K562 (cell line): ENCODE data around the gene PLCB4. TPM values are rescaled to one million over a fixed set of nuclear protein-coding genes. Genes with fewer than 3 reads are reported as not detected.

Experiments used
- ATAC-seq: fragments of 200-7000 bp; cut with Tn5 transposase; 3 replicates; pipeline ENCODE4 v1.9.1; 2020; ENCODE audit warnings: moderate library complexity
- BruUV-seq: library from RNA; stranded (reverse); fragments of 400-500 nt; replicated peaks from 2 replicates; lab custom pipeline; 2021; lab: Mats Ljungman, UMichigan
- CTCF ChIA-PET: fragments of 300-600 bp; formaldehyde crosslinking; extraction: SDS; loops from one replicate; lab custom pipeline; 2021; ENCODE audit warnings: low intra/inter-chr PET ratio; lab: Yijun Ruan, JAX
- POLR2A ChIA-PET: fragments of 300-600, 350-650 bp; sonication (Branson Sonifier 250); formaldehyde crosslinking; extraction: SDS; loops from one replicate; lab custom pipeline; 2021; ENCODE audit warnings: antibody characterized with exemption, inconsistent platforms; lab: Yijun Ruan, JAX
- DNase-seq, 4 experiments: peaks; one replicate each; pipeline versions ENCODE4 v3.0.0 to v3.0.0-alpha.2; 2011 to 2018; ENCODE audit warnings: low spot score in 3 of 4, mixed read lengths in 3 of 4; ENCODE audit errors: extremely low read depth in 1 of 4
- FAIRE-seq: peaks from 2 replicates; lab custom pipeline; 2011; peaks lifted over from hg19 to GRCh38; lab: Jason Lieb, UNC
- H2AFZ ChIP-seq: 2 replicates; pipeline ENCODE4 v1.6.0; 2011; ENCODE audit warnings: low read depth, low read length, control low read depth, inconsistent platforms
- H3K27ac ChIP-seq: fragments of 200-600 bp; 3 replicates; pipeline ENCODE4 v1.8.0; 2011; ENCODE audit warnings: low read depth, mild to moderate bottlenecking, control low read depth, inconsistent platforms, low read length, moderate library complexity, mixed read lengths; ENCODE audit errors: extremely low read depth
- H3K27me3 ChIP-seq, 2 experiments: fragments of 300-600 bp in 1 of 2; 2 replicates in 1 of 2; 3 replicates in 1 of 2; pipeline versions ENCODE4 v1.6.0 to v1.8.0; 2011; ENCODE audit warnings: inconsistent platforms in 2 of 2, low read length in 2 of 2, mild to moderate bottlenecking in 1 of 2, mixed read lengths in 1 of 2, moderate library complexity in 1 of 2; ENCODE audit not compliant: control insufficient read depth in 2 of 2, insufficient read depth in 2 of 2
- H3K36me3 ChIP-seq: fragments of 300-600 bp; 3 replicates; pipeline ENCODE4 v1.8.0; 2011; ENCODE audit warnings: mild to moderate bottlenecking, low read length, inconsistent platforms; ENCODE audit not compliant: control insufficient read depth, insufficient read depth
- H3K4me1 ChIP-seq, 2 experiments: fragments of 200-600 bp in 1 of 2; replicated peaks in 1 of 2; 2 replicates in 1 of 2; 3 replicates in 1 of 2; pipeline versions ENCODE4 v1.5.1 to v1.8.0; 2011; ENCODE audit warnings: inconsistent platforms in 2 of 2, low read length in 2 of 2, mild to moderate bottlenecking in 1 of 2, mixed read lengths in 1 of 2, moderate library complexity in 1 of 2; ENCODE audit not compliant: control insufficient read depth in 2 of 2, insufficient read depth in 2 of 2
- H3K4me2 ChIP-seq: 2 replicates; pipeline ENCODE4 v1.6.1; 2011; ENCODE audit warnings: low read length, control low read depth, inconsistent platforms, mixed read lengths; ENCODE audit not compliant: insufficient read depth
- H3K4me3 ChIP-seq: fragments of 200-600 bp; sonication (generic), shearing (Covaris generic); 2 replicates; pipeline ENCODE4 v1.5.1; 2016; ENCODE audit warnings: control low read depth, inconsistent platforms
- H3K79me2 ChIP-seq: fragments of 200-600 bp; 3 replicates; pipeline ENCODE4 v1.8.0; 2011; ENCODE audit warnings: low read length, inconsistent platforms; ENCODE audit not compliant: control insufficient read depth, insufficient read depth
- H3K9ac ChIP-seq, 2 experiments: 2 replicates each; pipeline versions ENCODE4 v1.6.0 to v1.6.1; 2011; ENCODE audit warnings: low read depth in 2 of 2, low read length in 2 of 2, control low read depth in 1 of 2, inconsistent platforms in 1 of 2, mild to moderate bottlenecking in 1 of 2, mixed read lengths in 1 of 2; ENCODE audit not compliant: insufficient read depth in 1 of 2
- H3K9me1 ChIP-seq: one replicate; pipeline ENCODE4 v1.6.0; 2011; ENCODE audit warnings: inconsistent platforms, mild to moderate bottlenecking, low read length, moderate library complexity; ENCODE audit not compliant: control insufficient read depth, insufficient read depth
- H3K9me3 ChIP-seq: replicated peaks from 2 replicates; pipeline ENCODE4 v1.5.1; 2011; ENCODE audit warnings: low read depth, low read length, inconsistent platforms; ENCODE audit not compliant: control insufficient read depth, insufficient read depth
- H4K20me1 ChIP-seq: replicated peaks from 2 replicates; pipeline ENCODE4 v1.6.1; 2011; ENCODE audit warnings: low read length, inconsistent platforms, mixed read lengths; ENCODE audit not compliant: control insufficient read depth, insufficient read depth
- ARID2 ChIP-seq: fragments of 450-650 bp; IDR thresholded peaks from 2 replicates; pipeline ENCODE4 v1.6.1; 2017; ENCODE audit warnings: antibody characterized with exemption, mild to moderate bottlenecking
- GTF2B ChIP-seq: IDR thresholded peaks from 2 replicates; pipeline ENCODE4 v1.6.1; 2011; ENCODE audit not compliant: insufficient read length; ENCODE audit errors: extremely low read depth
- HDAC6 ChIP-seq: IDR thresholded peaks from 2 replicates; pipeline ENCODE4 v1.6.1; 2012; ENCODE audit warnings: low read depth, mild to moderate bottlenecking, control low read depth, inconsistent platforms, low read length, moderate library complexity
- KLF10 ChIP-seq: fragments of 250-450 bp; sonication (Bioruptor Pico); IDR thresholded peaks from 2 replicates; pipeline ENCODE4 v1.6.1; 2021; ENCODE audit warnings: matching md5 sums
- WGBS: fragments of 100-300 bp; shearing (Covaris generic); methylation state at CpG from one replicate; pipeline ENCODE4 v1.1.6; 2016; ENCODE audit warnings: low coverage, mixed read lengths; ENCODE audit not compliant: insufficient coverage; ENCODE audit errors: missing lambda C conversion rate; 5-methylcytosine and 5-hydroxymethylcytosine counted together
- in situ Hi-C: fragments of 300-500 bp; cut with MboI; formaldehyde crosslinking; loops from 4 replicates; pipeline ENCODE4 v1.15.0; 2018; ENCODE audit warnings: inconsistent platforms, mixed read lengths
- intact Hi-C: fragments of 100-400 bp; cut with micrococcal nuclease; formaldehyde crosslinking; loops from 2 replicates; pipeline ENCODE4 v1.14.2; 2022
- polyA plus RNA-seq, 8 experiments: library from polyadenylated mRNA; depleted of rRNA in 4 of 8; stranded (reverse) in 5 of 8; unstranded in 3 of 8; fragments of >200 nt; fragmentation: Nextera tagmentation in 2 of 8; fragmentation: Illumina TruSeq in 1 of 8; extraction: Ambion mirVana in 2 of 8; extraction: Trizol in 1 of 8; gene quantifications; 2 replicates each; pipeline versions ENCODE4 v1.2.1 to v1.2.3, GENCODE V29; 2011 to 2014; ENCODE audit warnings: inconsistent platforms in 1 of 8, missing spikeins in 1 of 8
- total RNA-seq, 7 experiments: library from RNA; depleted of rRNA in 6 of 7; stranded (reverse); fragments of >200 nt in 6 of 7; fragmentation: Illumina TruSeq in 2 of 7; extraction: Trizol in 2 of 7; gene quantifications; 2 replicates each; pipeline versions ENCODE4 v1.2.1 to v1.2.3, GENCODE V29; 2011 to 2021; ENCODE audit warnings: low replicate concordance in 1 of 7
- TF ChIP-seq, protein P1 (sequence below): fragments of 250-450 bp; sonication (Bioruptor Pico); IDR thresholded peaks from 2 replicates; pipeline ENCODE4 v1.4.0; 2020; ENCODE audit warnings: mild to moderate bottlenecking, moderate library complexity

Gene PLCB4
- total and polyA plus RNA-seq, 9 of the 15 experiments (the other 6 are each of a cell fraction or from before 2014, with no cell fraction given): 0.20 to 2.9 (median 0.52) TPM

DNA sequence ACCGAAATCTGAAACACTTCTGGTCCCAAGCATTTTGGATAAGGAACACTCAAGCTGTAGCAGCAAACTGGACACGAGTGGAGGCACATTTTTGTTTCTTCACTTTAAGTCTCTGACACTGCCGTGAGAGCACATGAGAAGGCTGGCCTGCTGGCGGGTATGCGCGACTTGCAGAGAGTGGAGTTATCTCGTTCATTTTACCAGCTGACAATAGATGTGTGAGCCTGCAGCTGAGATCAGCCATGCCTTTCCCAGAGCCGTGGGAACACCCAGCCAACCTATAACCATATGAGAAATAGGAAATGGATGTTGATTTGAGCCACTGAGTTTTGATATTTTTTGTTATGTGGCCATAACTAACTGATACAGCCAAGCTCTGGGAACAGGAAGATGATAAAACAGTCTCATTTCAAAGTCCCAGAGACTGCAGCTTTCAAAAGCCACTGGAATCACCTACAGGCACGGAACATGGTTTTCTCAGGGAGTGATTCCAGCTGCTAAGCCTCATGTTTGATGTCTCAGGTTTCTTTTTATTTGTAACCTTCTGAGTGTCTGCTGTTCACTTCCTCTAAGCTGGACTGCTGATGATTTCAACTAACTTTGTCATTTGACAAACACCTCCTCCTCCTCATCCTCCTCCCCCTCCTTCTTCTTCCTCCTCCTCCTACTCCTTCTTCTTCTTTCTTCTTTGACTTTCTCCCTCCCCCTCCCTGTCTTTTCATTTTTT is 416.9 kb downstream of the PLCB4 start:
- Histone ChIP-seq H2AFZ (no peak overlapping the region), H3K27ac (no peak overlapping the region), H3K4me3 (no peak overlapping the region), H3K9me1 (no peaks in the 10 kb centered on the region), H3K36me3 (no peaks in the 10 kb centered on the region), H3K4me1 (no peaks in the 10 kb centered on the region), H3K9ac (no peak overlapping the region), H3K9me3 (no peaks in the 10 kb centered on the region)
- no TSS peak for BruUV-seq
- POLR2A ChIA-PET: no interaction called here
- no peak for FAIRE-seq
- intact Hi-C loops: no loop called here
- ATAC-seq: no peak
- 0% methylated on average over 9 of the region's 9 CpGs for WGBS
- TF ChIP-seq ARID2: no peak
- no peak for TF ChIP-seq GTF2B
- TF ChIP-seq KLF10 (CRISPR knock-in tag): no peak
- TF ChIP-seq, protein P1, sequence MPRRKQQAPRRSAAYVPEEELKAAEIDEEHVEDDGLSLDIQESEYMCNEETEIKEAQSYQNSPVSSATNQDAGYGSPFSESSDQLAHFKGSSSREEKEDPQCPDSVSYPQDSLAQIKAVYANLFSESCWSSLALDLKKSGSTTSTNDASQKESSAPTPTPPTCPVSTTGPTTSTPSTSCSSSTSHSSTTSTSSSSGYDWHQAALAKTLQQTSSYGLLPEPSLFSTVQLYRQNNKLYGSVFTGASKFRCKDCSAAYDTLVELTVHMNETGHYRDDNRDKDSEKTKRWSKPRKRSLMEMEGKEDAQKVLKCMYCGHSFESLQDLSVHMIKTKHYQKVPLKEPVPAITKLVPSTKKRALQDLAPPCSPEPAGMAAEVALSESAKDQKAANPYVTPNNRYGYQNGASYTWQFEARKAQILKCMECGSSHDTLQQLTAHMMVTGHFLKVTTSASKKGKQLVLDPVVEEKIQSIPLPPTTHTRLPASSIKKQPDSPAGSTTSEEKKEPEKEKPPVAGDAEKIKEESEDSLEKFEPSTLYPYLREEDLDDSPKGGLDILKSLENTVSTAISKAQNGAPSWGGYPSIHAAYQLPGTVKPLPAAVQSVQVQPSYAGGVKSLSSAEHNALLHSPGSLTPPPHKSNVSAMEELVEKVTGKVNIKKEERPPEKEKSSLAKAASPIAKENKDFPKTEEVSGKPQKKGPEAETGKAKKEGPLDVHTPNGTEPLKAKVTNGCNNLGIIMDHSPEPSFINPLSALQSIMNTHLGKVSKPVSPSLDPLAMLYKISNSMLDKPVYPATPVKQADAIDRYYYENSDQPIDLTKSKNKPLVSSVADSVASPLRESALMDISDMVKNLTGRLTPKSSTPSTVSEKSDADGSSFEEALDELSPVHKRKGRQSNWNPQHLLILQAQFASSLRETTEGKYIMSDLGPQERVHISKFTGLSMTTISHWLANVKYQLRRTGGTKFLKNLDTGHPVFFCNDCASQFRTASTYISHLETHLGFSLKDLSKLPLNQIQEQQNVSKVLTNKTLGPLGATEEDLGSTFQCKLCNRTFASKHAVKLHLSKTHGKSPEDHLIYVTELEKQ (CRISPR knock-in tag): no peak
- no peak for TF ChIP-seq HDAC6
- TF ChIP-seq, all 486 proteins: peak for 0
- no peaks in the 10 kb centered on the region for H3K79me2 ChIP-seq
- H3K27me3 ChIP-seq: no peaks in the 10 kb centered on the region
- DNase-seq: no peak
- in situ Hi-C loops: no loop called here
- CTCF ChIA-PET: no interaction called here
- no peak overlapping the region for H3K4me2 ChIP-seq
- H4K20me1 ChIP-seq: no peaks in the 10 kb centered on the region
